Gastrocnemius medialis (tissue), 4 donors: Measurements from ENCODE around the gene THRB.

ENCODE experiments used
- CTCF ChIP-seq, 5 experiments: fragments of 450-650 bp in 3 of 5; fragments of 200-600 bp in 2 of 5; sonication (generic) in 2 of 5; IDR thresholded peaks in 4 of 5; conservative IDR thresholded peaks in 1 of 5; 1 replicate in 4 of 5; 2 replicates in 1 of 5; pipeline ENCODE4 v1.5.1; 2016 to 2019; ENCODE audit warnings: antibody characterized with exemption in 5 of 5, mild to moderate bottlenecking in 3 of 5, moderate library complexity in 3 of 5
- POLR2A ChIP-seq, 2 donors: fragments of 450-650 bp; IDR thresholded peaks; one replicate each; pipeline ENCODE4 v1.6.1; 2017; ENCODE audit warnings: antibody characterized with exemption in 2 of 2, mild to moderate bottlenecking in 2 of 2, moderate library complexity in 2 of 2

- no peak for TF ChIP-seq CTCF (IDR thresholded peaks at IDR 0.05 in 4 of 5, conservative IDR thresholded peaks at IDR 0.05 in 1 of 5)
- no peak for TF ChIP-seq POLR2A (IDR thresholded peaks at IDR 0.05)
Measured at GRCh38 chr3:24503616-24504113, 9.0 kb upstream of the THRB start.
